Muscle layer of colon (tissue), 2 donors: Measurements from ENCODE around the gene PPFIA3.

ENCODE experiments used
- H3K27ac ChIP-seq: one replicate; pipeline ENCODE4 v1.7.0; 2013; ENCODE audit warnings: low read depth, mild to moderate bottlenecking, low read length, moderate library complexity
- H3K27me3 ChIP-seq, 2 donors: one replicate each; pipeline ENCODE4 v1.7.0; 2013; ENCODE audit warnings: low read length in 2 of 2, mild to moderate bottlenecking in 2 of 2; ENCODE audit not compliant: insufficient read depth in 2 of 2, control insufficient read depth in 1 of 2
- H3K36me3 ChIP-seq: one replicate; pipeline ENCODE4 v1.7.0; 2013; ENCODE audit warnings: mild to moderate bottlenecking, low read length; ENCODE audit not compliant: insufficient read depth
- H3K4me1 ChIP-seq: one replicate; pipeline ENCODE4 v1.7.0; 2013; ENCODE audit warnings: mild to moderate bottlenecking, low read length; ENCODE audit not compliant: insufficient read depth
- H3K4me3 ChIP-seq, 2 donors: one replicate each; pipeline ENCODE4 v1.7.0; 2013; ENCODE audit warnings: low read length in 2 of 2, low read depth in 1 of 2, mild to moderate bottlenecking in 1 of 2, moderate library complexity in 1 of 2
- H3K9ac ChIP-seq: one replicate; pipeline ENCODE4 v1.7.0; 2013; ENCODE audit warnings: low read length
- H3K9me3 ChIP-seq: one replicate; pipeline ENCODE4 v1.7.0; 2013; ENCODE audit warnings: mild to moderate bottlenecking, low read length
- donor health status: abdominal sarcoma.
- donor health status: Adenocarcinoma of cecum.

Gene PPFIA3

DNA sequence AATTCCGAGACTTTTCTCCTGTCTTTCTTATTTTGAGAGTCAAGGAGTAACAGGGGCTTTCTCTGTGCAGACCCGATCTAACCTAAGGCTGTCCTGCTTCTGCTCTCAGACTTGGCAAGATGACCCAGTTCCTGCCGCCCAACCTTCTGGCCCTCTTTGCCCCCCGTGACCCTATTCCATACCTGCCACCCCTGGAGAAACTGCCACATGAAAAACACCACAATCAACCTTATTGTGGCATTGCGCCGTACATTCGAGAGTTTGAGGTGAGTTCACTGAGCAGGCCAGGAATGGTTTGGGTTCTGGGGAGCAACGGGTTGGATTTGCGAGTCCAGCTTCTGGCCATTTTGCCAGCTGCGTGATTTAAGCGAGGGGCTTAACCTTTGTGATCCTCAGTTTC lies 33.0 kb upstream of the PPFIA3 start:
- Histone ChIP-seq H3K36me3 (peaks cover 33% of the 10 kb centered on the region), H3K9ac (peak overlapping the region; percentile 57), H3K27me3 (no peaks in the 10 kb centered on the region), H3K4me3 (peak overlapping the region; percentile 86 to 95), H3K27ac (peak overlapping the region; percentile 96), H3K9me3 (no peaks in the 10 kb centered on the region), H3K4me1 (peaks cover 22% of the 10 kb centered on the region)

DNA sequence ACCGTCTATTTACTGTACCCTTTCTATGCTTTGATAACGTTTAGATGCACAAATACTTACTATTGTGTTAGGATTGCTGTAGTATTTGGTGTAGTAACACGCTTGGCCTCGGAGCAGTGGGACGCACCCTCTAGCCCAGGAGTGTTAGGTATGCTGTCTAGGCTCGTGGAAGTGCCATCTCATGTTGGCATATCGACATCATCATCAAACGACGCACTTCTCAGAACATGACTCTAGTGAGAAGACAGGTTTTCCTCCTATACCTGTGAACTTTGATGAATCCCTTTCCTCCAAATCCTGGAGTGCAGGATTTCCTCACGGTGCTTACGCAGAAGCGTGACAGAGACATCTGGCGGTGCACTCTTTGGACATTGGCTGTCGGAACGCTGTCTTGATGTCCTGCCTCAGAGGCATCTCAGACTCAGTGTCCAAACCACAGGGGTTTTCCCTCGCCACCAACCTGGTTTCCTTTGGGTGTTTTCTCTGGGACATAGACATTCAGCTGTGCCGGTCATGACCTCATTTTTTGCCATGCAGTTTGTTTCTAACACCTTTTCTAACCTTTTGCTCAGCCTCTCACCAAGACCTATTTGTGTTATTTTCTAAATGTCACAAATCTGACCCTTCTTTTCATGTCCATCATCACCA lies 27.8 kb upstream of the PPFIA3 start:
- H3K9ac ChIP-seq, result no peak overlapping the region
- no peak overlapping the region for H3K27ac ChIP-seq
- peaks cover 16% of the 10 kb centered on the region for H3K4me1 ChIP-seq
- H3K36me3 ChIP-seq, result peaks cover 58% of the 10 kb centered on the region
- H3K9me3 ChIP-seq, result no peaks in the 10 kb centered on the region
- no peak overlapping the region for H3K4me3 ChIP-seq
- H3K27me3 ChIP-seq, result no peaks in the 10 kb centered on the region

DNA sequence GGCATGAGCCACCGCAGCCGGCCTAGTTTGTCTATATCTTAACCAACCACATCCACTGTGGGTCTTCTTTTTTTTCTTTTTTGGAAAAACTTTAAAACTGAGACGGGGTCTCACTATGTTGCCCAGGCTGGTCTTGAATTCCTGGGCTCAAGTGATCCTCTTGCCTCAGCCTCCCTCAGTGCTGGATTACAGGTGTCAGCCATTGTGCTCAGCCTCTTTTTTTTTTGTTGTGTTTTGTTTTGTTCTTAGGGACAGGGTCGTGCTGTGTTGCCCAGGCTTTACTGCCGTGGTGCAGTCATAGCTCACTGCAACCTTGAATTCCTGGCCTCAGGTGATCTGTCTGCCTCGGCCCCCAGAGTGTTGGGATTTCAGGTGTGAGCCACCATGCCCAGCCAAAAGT lies 26.7 kb upstream of the PPFIA3 start:
- H3K4me1 ChIP-seq, result peaks cover 10% of the 10 kb centered on the region
- H3K9me3 ChIP-seq, result no peaks in the 10 kb centered on the region
- H3K27me3 ChIP-seq, result no peaks in the 10 kb centered on the region
- no peak overlapping the region for H3K9ac ChIP-seq
- H3K4me3 ChIP-seq, result no peak overlapping the region
- no peak overlapping the region for H3K27ac ChIP-seq
- peaks cover 62% of the 10 kb centered on the region for H3K36me3 ChIP-seq

DNA sequence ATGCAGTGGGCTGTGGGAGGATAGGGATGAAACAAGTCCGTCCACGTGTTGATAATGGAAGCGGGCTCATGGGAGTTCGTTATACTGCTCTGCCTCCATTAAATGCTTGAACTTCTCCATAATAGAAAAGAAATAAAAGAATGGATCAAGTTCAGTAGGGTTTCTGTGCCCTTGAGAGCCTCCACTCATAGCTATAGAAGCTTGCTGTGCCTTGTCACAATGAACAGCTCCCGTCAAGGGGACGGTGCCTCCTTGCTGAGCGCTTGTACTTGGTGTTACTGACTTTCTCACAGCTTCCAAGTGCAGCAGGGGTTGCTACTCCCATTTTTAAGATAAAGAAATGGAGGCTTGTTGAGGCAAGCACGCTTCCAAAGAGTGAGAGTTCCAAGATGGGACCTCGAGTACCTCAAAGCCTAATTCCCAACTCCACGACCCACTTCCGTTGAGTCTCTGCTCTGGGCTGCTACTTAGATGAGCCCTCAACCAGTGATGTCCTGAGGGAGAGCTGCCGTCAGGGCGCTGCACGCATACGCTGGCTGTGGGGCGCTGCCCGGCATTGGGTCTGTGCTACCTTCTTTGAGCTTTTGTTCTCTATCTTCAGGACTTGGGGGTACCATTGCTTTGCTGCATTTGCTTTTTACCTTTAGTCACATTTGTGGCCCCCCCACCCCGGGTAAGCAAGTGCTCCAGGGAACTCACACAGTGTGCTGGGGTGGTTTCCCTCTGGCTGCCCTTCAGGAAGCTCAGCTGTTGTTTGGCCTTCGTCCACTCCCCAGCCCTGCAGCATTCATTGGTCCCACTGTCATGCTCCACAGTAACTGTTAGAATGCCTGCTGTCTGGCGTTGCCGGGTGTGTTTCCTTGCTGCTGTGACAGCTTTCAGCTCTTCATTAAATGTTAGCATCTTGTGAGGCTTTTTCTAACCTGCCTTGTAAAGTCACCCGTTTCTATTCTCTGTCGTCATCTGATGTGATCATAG lies 24.6 kb upstream of the PPFIA3 start:
- H3K27me3 ChIP-seq, result no peaks in the 10 kb centered on the region
- no peak overlapping the region for H3K9ac ChIP-seq
- H3K36me3 ChIP-seq, result peaks cover 68% of the 10 kb centered on the region
- H3K4me1 ChIP-seq, result peaks cover 4% of the 10 kb centered on the region
- H3K27ac ChIP-seq, result no peak overlapping the region
- no peak overlapping the region for H3K4me3 ChIP-seq
- H3K9me3 ChIP-seq, result no peaks in the 10 kb centered on the region

DNA sequence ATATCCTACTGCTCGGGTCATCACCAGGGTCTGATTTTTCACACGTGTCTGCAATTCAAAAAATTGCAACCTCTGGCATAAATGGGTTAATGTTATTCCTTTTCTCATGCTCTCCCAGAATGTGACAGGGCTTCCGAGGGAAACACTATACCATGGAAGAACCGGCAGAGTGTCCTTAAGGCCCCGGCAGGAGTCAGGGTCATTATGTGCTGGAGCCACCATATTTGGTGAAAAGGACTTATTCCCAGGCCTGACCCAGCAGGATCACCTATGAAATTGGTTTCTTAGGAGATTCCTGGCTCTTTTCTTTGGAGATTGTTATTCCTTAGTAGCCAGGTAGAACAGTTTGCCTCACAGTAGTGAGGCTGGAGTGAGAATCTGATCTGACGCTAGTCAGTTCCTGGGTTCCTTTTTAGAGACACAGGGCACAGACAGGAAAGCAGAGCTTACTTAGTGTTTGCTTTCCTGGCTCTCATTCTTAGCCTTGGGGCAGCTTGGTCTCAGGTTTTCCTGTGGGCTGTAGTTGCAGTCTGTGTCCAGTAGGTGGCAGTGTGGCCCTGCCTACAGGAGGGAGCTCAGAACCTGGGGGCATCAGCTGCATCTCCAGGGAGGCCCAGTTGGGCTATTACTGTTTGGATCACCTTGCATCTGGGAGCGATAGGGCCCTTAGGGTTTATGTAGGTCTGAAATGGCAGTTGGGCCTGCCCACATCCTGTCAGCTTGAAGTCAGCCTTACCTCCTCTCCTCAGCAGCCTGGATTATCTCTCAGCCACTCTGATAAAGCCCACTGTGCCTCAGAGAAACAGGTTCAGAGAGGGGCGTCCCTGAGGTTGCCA lies 21.7 kb upstream of the PPFIA3 start:
- no peak overlapping the region for H3K27ac ChIP-seq
- no peaks in the 10 kb centered on the region for H3K27me3 ChIP-seq
- no peaks in the 10 kb centered on the region for H3K9me3 ChIP-seq
- peaks cover 68% of the 10 kb centered on the region for H3K36me3 ChIP-seq
- H3K9ac ChIP-seq, result no peak overlapping the region
- H3K4me3 ChIP-seq, result no peak overlapping the region
- H3K4me1 ChIP-seq, result peaks cover 4% of the 10 kb centered on the region

DNA sequence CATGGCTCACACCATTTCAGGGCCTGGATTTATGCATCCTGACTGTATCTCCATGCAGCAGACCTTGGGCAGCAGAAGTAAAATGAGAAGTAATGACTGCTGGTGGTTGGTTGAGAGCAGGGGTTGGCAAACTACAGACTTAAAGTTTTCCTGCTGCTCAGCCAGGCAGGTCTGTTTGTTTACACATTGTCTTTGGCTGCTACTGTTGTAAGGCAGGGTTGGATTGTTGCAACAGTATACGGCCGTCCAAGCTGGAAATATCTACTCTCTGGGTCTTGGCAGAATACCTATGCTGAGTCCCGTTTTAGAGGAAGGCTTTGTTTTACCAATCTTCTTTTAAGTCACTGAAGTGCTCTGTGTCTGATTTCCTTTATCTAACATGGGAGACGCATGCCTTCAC lies 20.5 kb upstream of the PPFIA3 start:
- no peaks in the 10 kb centered on the region for H3K27me3 ChIP-seq
- peaks cover 71% of the 10 kb centered on the region for H3K36me3 ChIP-seq
- H3K9ac ChIP-seq, result no peak overlapping the region
- no peaks in the 10 kb centered on the region for H3K9me3 ChIP-seq
- H3K4me1 ChIP-seq, result peaks cover 4% of the 10 kb centered on the region
- no peak overlapping the region for H3K4me3 ChIP-seq
- no peak overlapping the region for H3K27ac ChIP-seq

DNA sequence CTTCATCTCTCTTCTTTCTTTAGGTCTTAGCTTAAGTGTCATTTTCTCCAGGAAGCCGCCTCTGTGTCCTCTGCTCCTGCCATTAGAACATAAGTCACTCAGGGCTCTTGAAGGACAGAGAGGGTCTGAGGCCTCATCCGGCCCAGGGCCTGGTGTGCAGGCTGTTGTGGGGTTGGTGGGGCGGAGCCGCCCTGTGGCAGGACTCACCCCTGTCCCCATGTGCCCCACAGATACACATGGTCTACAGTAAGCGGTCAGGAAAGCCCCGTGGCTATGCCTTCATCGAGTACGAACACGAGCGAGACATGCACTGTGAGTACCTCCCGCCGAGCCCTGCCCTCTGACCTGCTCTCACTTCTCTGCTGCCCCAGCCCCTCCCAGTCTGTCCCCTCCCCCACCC lies 18.2 kb upstream of the PPFIA3 start:
- no peaks in the 10 kb centered on the region for H3K27me3 ChIP-seq
- H3K36me3 ChIP-seq, result peaks cover 82% of the 10 kb centered on the region
- no peak overlapping the region for H3K9ac ChIP-seq
- peaks cover 4% of the 10 kb centered on the region for H3K4me1 ChIP-seq
- no peak overlapping the region for H3K4me3 ChIP-seq
- no peak overlapping the region for H3K27ac ChIP-seq
- no peaks in the 10 kb centered on the region for H3K9me3 ChIP-seq

DNA sequence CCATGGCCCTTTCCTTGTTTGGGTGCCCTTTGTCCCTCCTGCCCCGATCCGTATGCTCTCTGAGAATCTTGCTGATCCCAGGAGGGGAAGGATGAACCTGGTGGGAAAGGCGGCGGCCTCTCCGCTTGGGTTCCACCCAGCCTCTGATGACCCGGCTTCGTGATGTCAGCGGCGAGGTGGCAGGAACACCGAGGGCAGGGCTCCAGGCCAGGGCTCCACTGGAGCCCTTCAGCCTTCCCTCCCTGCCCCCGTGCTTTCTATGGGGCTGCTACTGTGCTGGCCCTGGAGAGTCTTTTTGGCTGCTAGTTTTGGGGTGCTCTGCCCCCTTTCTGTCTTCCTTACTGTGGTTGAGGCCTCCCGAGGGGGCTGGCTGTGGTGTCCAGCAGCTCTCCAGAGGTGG lies 17.0 kb upstream of the PPFIA3 start:
- Histone ChIP-seq H3K27me3 (no peaks in the 10 kb centered on the region), H3K9ac (no peak overlapping the region), H3K36me3 (peaks cover 84% of the 10 kb centered on the region), H3K4me3 (no peak overlapping the region), H3K9me3 (no peaks in the 10 kb centered on the region), H3K27ac (no peak overlapping the region), H3K4me1 (peaks cover 4% of the 10 kb centered on the region)

DNA sequence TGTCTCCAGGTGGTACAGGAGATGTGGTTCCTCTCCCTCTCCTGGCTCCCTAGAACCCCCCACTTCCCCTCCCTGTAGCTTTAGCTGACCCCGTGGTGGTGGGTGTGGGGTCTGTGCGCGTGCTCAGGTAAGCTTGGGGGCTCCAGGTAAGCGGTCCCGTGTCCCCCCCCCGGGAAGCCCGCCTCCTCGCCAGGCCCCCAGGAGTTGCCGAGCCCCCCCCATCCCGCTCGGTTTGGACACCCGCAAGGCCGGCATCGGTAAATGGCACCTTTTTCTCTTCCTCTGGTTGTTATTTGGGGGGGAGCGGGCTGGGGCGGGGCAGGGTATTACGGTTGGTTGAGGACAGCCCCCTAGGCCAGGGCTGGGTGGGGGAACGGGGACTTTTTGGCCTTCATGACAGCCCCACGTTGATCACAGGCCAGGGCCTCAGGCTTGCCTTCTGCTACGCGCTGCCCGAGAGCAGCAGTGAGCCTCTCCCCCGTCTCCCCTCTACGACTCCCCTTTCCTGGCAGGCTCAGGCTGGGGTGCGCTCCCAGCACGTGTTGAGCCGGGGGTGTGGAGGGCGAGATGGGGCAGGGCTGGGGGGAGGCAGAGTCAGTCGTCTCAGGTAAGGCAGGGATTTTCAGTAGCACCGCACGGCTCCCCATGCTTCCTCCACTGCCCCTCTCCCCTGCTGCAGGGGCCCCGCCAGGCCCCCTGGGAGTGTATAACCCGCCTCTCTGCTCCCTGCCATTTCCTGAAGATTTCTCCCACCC lies 15.8 kb upstream of the PPFIA3 start:
- Histone ChIP-seq H3K36me3 (peaks cover 73% of the 10 kb centered on the region), H3K27ac (no peak overlapping the region), H3K9me3 (no peaks in the 10 kb centered on the region)

DNA sequence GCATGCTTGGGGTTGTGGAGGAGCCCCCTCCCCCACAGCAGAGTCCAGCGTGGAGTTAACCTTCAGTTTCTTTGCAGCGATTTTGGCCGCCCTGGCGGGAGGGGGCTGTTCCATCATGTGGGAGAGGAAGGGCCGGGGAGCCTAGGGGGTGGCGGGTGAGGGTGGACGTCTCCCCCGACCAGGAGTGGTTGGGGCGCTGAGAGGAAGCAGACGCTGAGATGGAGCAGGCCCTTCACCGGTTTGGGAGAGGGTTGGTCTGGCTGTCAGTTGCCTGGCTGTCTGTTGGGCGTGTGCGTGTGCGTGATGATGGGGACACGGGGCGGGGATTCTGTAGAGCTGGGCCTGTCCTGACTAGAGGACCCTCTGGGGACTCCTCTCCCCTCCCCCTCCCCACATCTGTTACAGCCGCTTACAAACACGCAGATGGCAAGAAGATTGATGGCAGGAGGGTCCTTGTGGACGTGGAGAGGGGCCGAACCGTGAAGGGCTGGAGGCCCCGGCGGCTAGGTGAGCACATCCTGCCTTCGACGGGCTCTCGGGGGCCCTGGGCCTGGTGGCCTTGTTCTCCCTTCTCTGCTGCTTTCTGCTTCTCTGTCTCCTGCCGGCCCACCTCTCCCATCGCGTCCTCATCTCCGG lies 15.0 kb upstream of the PPFIA3 start:
- no peak overlapping the region for H3K9ac ChIP-seq
- no peaks in the 10 kb centered on the region for H3K27me3 ChIP-seq
- no peak overlapping the region for H3K4me3 ChIP-seq
- H3K9me3 ChIP-seq, result no peaks in the 10 kb centered on the region
- no peak overlapping the region for H3K27ac ChIP-seq
- H3K4me1 ChIP-seq, result no peaks in the 10 kb centered on the region
- H3K36me3 ChIP-seq, result peaks cover 65% of the 10 kb centered on the region

More for the DNA sequence above, 15.8 kb upstream of the PPFIA3 start:
- H3K9ac ChIP-seq, result no peak overlapping the region
- no peaks in the 10 kb centered on the region for H3K4me1 ChIP-seq
- H3K4me3 ChIP-seq, result no peak overlapping the region
- H3K27me3 ChIP-seq, result no peaks in the 10 kb centered on the region
